Muscle layer of colon (tissue), 2 donors: ENCODE data around the gene THAP10.
"Not testable (repeated sequence)": the region's sequence is repeated elsewhere in the genome, so short reads cannot be mapped to it uniquely, and the experiment has no call there.

Experiments
- H3K27ac ChIP-seq: one replicate; pipeline ENCODE4 v1.7.0; 2013; ENCODE audit warnings: low read depth, mild to moderate bottlenecking, low read length, moderate library complexity
- H3K27me3 ChIP-seq, 2 donors: one replicate each; pipeline ENCODE4 v1.7.0; 2013; ENCODE audit warnings: low read length in 2 of 2, mild to moderate bottlenecking in 2 of 2; ENCODE audit not compliant: insufficient read depth in 2 of 2, control insufficient read depth in 1 of 2
- H3K36me3 ChIP-seq: one replicate; pipeline ENCODE4 v1.7.0; 2013; ENCODE audit warnings: mild to moderate bottlenecking, low read length; ENCODE audit not compliant: insufficient read depth
- H3K4me1 ChIP-seq: one replicate; pipeline ENCODE4 v1.7.0; 2013; ENCODE audit warnings: mild to moderate bottlenecking, low read length; ENCODE audit not compliant: insufficient read depth
- H3K4me3 ChIP-seq, 2 donors: one replicate each; pipeline ENCODE4 v1.7.0; 2013; ENCODE audit warnings: low read length in 2 of 2, low read depth in 1 of 2, mild to moderate bottlenecking in 1 of 2, moderate library complexity in 1 of 2
- H3K9ac ChIP-seq: one replicate; pipeline ENCODE4 v1.7.0; 2013; ENCODE audit warnings: low read length
- H3K9me3 ChIP-seq: one replicate; pipeline ENCODE4 v1.7.0; 2013; ENCODE audit warnings: mild to moderate bottlenecking, low read length
- donor health status: abdominal sarcoma.
- donor health status: Adenocarcinoma of cecum.

The THAP10 gene

GRCh38 chr15:70875001-70875782 is 17.0 kb downstream of the THAP10 start:
- Histone ChIP-seq H3K9me3 (no peaks in the 10 kb centered on the region), H3K27ac (no peak overlapping the region), H3K36me3 (no peaks in the 10 kb centered on the region), H3K4me1 (no peaks in the 10 kb centered on the region), H3K4me3 (no peak overlapping the region), H3K9ac (no peak overlapping the region), H3K27me3 (no peaks in the 10 kb centered on the region)

- Histone ChIP-seq H3K27ac (no peak overlapping the region), H3K9ac (no peak overlapping the region), H3K36me3 (no peaks in the 10 kb centered on the region), H3K27me3 (no peaks in the 10 kb centered on the region), H3K4me1 (peaks cover 6% of the 10 kb centered on the region), H3K9me3 (no peaks in the 10 kb centered on the region), H3K4me3 (no peak overlapping the region)
These were observed 18.8 kb downstream of the THAP10 start for GRCh38 chr15:70873232-70874054.

GRCh38 chr15:70871490-70871889 is 20.7 kb downstream of the THAP10 start:
- not testable (repeated sequence) for H3K4me3 ChIP-seq, H3K27me3 ChIP-seq, H3K27ac ChIP-seq, H3K9me3 ChIP-seq, H3K9ac ChIP-seq, H3K36me3 ChIP-seq
- H3K4me1 ChIP-seq = peaks cover 17% of the 10 kb centered on the region

GRCh38 chr15:70870051-70870450 is 22.2 kb downstream of the THAP10 start:
- Histone ChIP-seq H3K4me1 (peaks cover 17% of the 10 kb centered on the region), H3K9ac (no peak overlapping the region), H3K27me3 (no peaks in the 10 kb centered on the region), H3K9me3 (no peaks in the 10 kb centered on the region), H3K27ac (no peak overlapping the region), H3K4me3 (no peak overlapping the region), H3K36me3 (no peaks in the 10 kb centered on the region)

GRCh38 chr15:70869346-70869745 is 22.9 kb downstream of the THAP10 start:
- H3K4me1 ChIP-seq = peaks cover 17% of the 10 kb centered on the region
- H3K27ac ChIP-seq = no peak overlapping the region
- H3K36me3 ChIP-seq = no peaks in the 10 kb centered on the region
- no peak overlapping the region for H3K9ac ChIP-seq
- H3K9me3 ChIP-seq = no peaks in the 10 kb centered on the region
- no peaks in the 10 kb centered on the region for H3K27me3 ChIP-seq
- no peak overlapping the region for H3K4me3 ChIP-seq

GRCh38 chr15:70867911-70868467 is 24.2 kb downstream of the THAP10 start:
- no peak overlapping the region for H3K9ac ChIP-seq
- H3K27ac ChIP-seq = no peak overlapping the region
- no peaks in the 10 kb centered on the region for H3K36me3 ChIP-seq
- H3K9me3 ChIP-seq = no peaks in the 10 kb centered on the region
- no peaks in the 10 kb centered on the region for H3K27me3 ChIP-seq
- peaks cover 17% of the 10 kb centered on the region for H3K4me1 ChIP-seq
- H3K4me3 ChIP-seq = no peak overlapping the region

GRCh38 chr15:70866982-70867641 is 25.1 kb downstream of the THAP10 start:
- Histone ChIP-seq H3K4me3 (no peak overlapping the region), H3K36me3 (no peaks in the 10 kb centered on the region), H3K27ac (no peak overlapping the region), H3K9ac (no peak overlapping the region), H3K4me1 (peaks cover 17% of the 10 kb centered on the region), H3K9me3 (no peaks in the 10 kb centered on the region), H3K27me3 (no peaks in the 10 kb centered on the region)

GRCh38 chr15:70863450-70864218 is 28.6 kb downstream of the THAP10 start:
- Histone ChIP-seq H3K4me3 (no peak overlapping the region), H3K4me1 (peaks cover 11% of the 10 kb centered on the region), H3K27me3 (no peaks in the 10 kb centered on the region), H3K9ac (no peak overlapping the region), H3K36me3 (no peaks in the 10 kb centered on the region), H3K27ac (no peak overlapping the region), H3K9me3 (no peaks in the 10 kb centered on the region)

GRCh38 chr15:70859998-70860397 is 32.2 kb downstream of the THAP10 start:
- Histone ChIP-seq H3K27ac (no peak overlapping the region), H3K27me3 (no peaks in the 10 kb centered on the region), H3K9me3 (no peaks in the 10 kb centered on the region), H3K9ac (no peak overlapping the region), H3K4me3 (no peak overlapping the region), H3K4me1 (peaks cover 14% of the 10 kb centered on the region), H3K36me3 (no peaks in the 10 kb centered on the region)

- Histone ChIP-seq H3K27me3 (no peaks in the 10 kb centered on the region), H3K4me1 (peaks cover 18% of the 10 kb centered on the region), H3K36me3 (no peaks in the 10 kb centered on the region), H3K27ac (no peak overlapping the region), H3K9me3 (no peaks in the 10 kb centered on the region), H3K9ac (no peak overlapping the region), H3K4me3 (no peak overlapping the region)
These were observed 32.8 kb downstream of the THAP10 start for GRCh38 chr15:70859322-70859908.
